Measurements from ENCODE around the gene ARHGEF7. TPM values are rescaled to one million over a fixed set of nuclear protein-coding genes. Genes with fewer than 3 reads are reported as not detected.

ARHGEF7 gene
- total RNA-seq, 1 donor from 2014 or later: 73.7 TPM

GRCh38 chr13:111317571-111318345 is 202.6 kb downstream of the ARHGEF7 start:
- no peaks in the 10 kb centered on the region for H3K36me3 Mint-ChIP-seq (ENCODE audit: low read depth)
- intact Hi-C loops (cut with micrococcal nuclease): no loop called here

GRCh38 chr13:111318386-111318785 is 203.3 kb downstream of the ARHGEF7 start:
- no peak overlapping the region for H3K4me3 Mint-ChIP-seq
- peaks cover 3% of the 10 kb centered on the region for H3K27me3 Mint-ChIP-seq (ENCODE audit: insufficient read depth)
- H3K9me3 Mint-ChIP-seq: no peaks in the 10 kb centered on the region
- no peaks in the 10 kb centered on the region for H3K36me3 Mint-ChIP-seq (ENCODE audit: low read depth)
- no peaks in the 10 kb centered on the region for H3K4me1 Mint-ChIP-seq (ENCODE audit: low read depth)
- no peak overlapping the region for H3K27ac Mint-ChIP-seq
- no peak for DNase-seq (ENCODE audit: low spot score)
- intact Hi-C loops (cut with micrococcal nuclease): no loop called here

More at GRCh38 chr13:111317571-111318345, 202.6 kb downstream of the ARHGEF7 start:
- Mint-ChIP-seq H3K9me3 (no peaks in the 10 kb centered on the region), H3K4me3 (no peak overlapping the region), H3K4me1 (ENCODE audit: low read depth) (no peaks in the 10 kb centered on the region), H3K27me3 (ENCODE audit: insufficient read depth) (no peaks in the 10 kb centered on the region), H3K27ac (no peak overlapping the region)
- DNase-seq (ENCODE audit: low spot score): no peak

GRCh38 chr13:111319521-111319920 is 204.4 kb downstream of the ARHGEF7 start:
- intact Hi-C loops (cut with micrococcal nuclease): no loop called here
- no peak for DNase-seq (ENCODE audit: low spot score)
- Mint-ChIP-seq H3K4me3 (no peak overlapping the region), H3K36me3 (ENCODE audit: low read depth) (no peaks in the 10 kb centered on the region), H3K9me3 (no peaks in the 10 kb centered on the region), H3K27me3 (ENCODE audit: insufficient read depth) (peaks cover 3% of the 10 kb centered on the region), H3K4me1 (ENCODE audit: low read depth) (no peaks in the 10 kb centered on the region), H3K27ac (no peak overlapping the region)

- DNase-seq (ENCODE audit: low spot score): no peak
Measured at GRCh38 chr13:111319998-111320911, 205.1 kb downstream of the ARHGEF7 start, which contains the start of gene TEX29. Gene TEX29 (plus strand): TSS chr13:111320642. CDS start chr13:111320891, 249 bp downstream.

GRCh38 chr13:111322001-111322915 is 207.1 kb downstream of the ARHGEF7 start:
- Mint-ChIP-seq H3K4me3 (no peak overlapping the region), H3K27ac (no peak overlapping the region), H3K27me3 (ENCODE audit: insufficient read depth) (peaks cover 3% of the 10 kb centered on the region), H3K9me3 (no peaks in the 10 kb centered on the region), H3K36me3 (ENCODE audit: low read depth) (no peaks in the 10 kb centered on the region), H3K4me1 (ENCODE audit: low read depth) (no peaks in the 10 kb centered on the region)
- intact Hi-C loops (cut with micrococcal nuclease): no loop called here
- DNase-seq (ENCODE audit: low spot score): no peak

More at GRCh38 chr13:111319998-111320911, 205.1 kb downstream of the ARHGEF7 start, which contains the start of gene TEX29:
- no peaks in the 10 kb centered on the region for H3K36me3 Mint-ChIP-seq (ENCODE audit: low read depth)
- no peaks in the 10 kb centered on the region for H3K9me3 Mint-ChIP-seq
- peaks cover 3% of the 10 kb centered on the region for H3K27me3 Mint-ChIP-seq (ENCODE audit: insufficient read depth)
- intact Hi-C loops (cut with micrococcal nuclease): no loop called here
- H3K4me3 Mint-ChIP-seq: no peak within 1 kb of the TSS
- no peak within 1 kb of the TSS for H3K27ac Mint-ChIP-seq
- no peaks in the 10 kb centered on the region for H3K4me1 Mint-ChIP-seq (ENCODE audit: low read depth)

- Mint-ChIP-seq H3K4me3 (no peak overlapping the region), H3K27ac (no peak overlapping the region), H3K4me1 (ENCODE audit: low read depth) (no peaks in the 10 kb centered on the region), H3K36me3 (ENCODE audit: low read depth) (no peaks in the 10 kb centered on the region), H3K9me3 (no peaks in the 10 kb centered on the region), H3K27me3 (ENCODE audit: insufficient read depth) (peaks cover 3% of the 10 kb centered on the region)
- DNase-seq (ENCODE audit: low spot score): no peak
- intact Hi-C loops (cut with micrococcal nuclease): no loop called here
Measured at GRCh38 chr13:111322916-111323331, 207.8 kb downstream of the ARHGEF7 start.

- Mint-ChIP-seq H3K27ac (no peak overlapping the region), H3K4me1 (ENCODE audit: low read depth) (no peaks in the 10 kb centered on the region), H3K36me3 (ENCODE audit: low read depth) (no peaks in the 10 kb centered on the region), H3K9me3 (no peaks in the 10 kb centered on the region), H3K27me3 (ENCODE audit: insufficient read depth) (peaks cover 3% of the 10 kb centered on the region), H3K4me3 (peak overlapping the region; percentile 32)
- intact Hi-C loops (cut with micrococcal nuclease): no loop called here
- no peak for DNase-seq (ENCODE audit: low spot score)
Measured at GRCh38 chr13:111323549-111323948, 208.4 kb downstream of the ARHGEF7 start.

- no peaks in the 10 kb centered on the region for H3K4me1 Mint-ChIP-seq (ENCODE audit: low read depth)
- H3K36me3 Mint-ChIP-seq (ENCODE audit: low read depth): no peaks in the 10 kb centered on the region
- peak overlapping the region; percentile 32 for H3K4me3 Mint-ChIP-seq
- intact Hi-C loops (cut with micrococcal nuclease): no loop called here
- no peaks in the 10 kb centered on the region for H3K9me3 Mint-ChIP-seq
- DNase-seq (ENCODE audit: low spot score): no peak
- H3K27me3 Mint-ChIP-seq (ENCODE audit: insufficient read depth): peaks cover 3% of the 10 kb centered on the region
- H3K27ac Mint-ChIP-seq: no peak overlapping the region
Measured at GRCh38 chr13:111323950-111324651, 209.0 kb downstream of the ARHGEF7 start.

GRCh38 chr13:111324736-111325135 is 209.6 kb downstream of the ARHGEF7 start:
- H3K27ac Mint-ChIP-seq: no peak overlapping the region
- H3K4me1 Mint-ChIP-seq (ENCODE audit: low read depth): no peaks in the 10 kb centered on the region
- peaks cover 3% of the 10 kb centered on the region for H3K27me3 Mint-ChIP-seq (ENCODE audit: insufficient read depth)
- no peak overlapping the region for H3K4me3 Mint-ChIP-seq
- DNase-seq (ENCODE audit: low spot score): no peak
- intact Hi-C loops (cut with micrococcal nuclease): no loop called here
- no peaks in the 10 kb centered on the region for H3K36me3 Mint-ChIP-seq (ENCODE audit: low read depth)
- H3K9me3 Mint-ChIP-seq: no peaks in the 10 kb centered on the region

GRCh38 chr13:111325146-111325890 is 210.2 kb downstream of the ARHGEF7 start:
- no peaks in the 10 kb centered on the region for H3K4me1 Mint-ChIP-seq (ENCODE audit: low read depth)
- no peak overlapping the region for H3K27ac Mint-ChIP-seq
- intact Hi-C loops (cut with micrococcal nuclease): no loop called here
- H3K9me3 Mint-ChIP-seq: no peaks in the 10 kb centered on the region
- DNase-seq (ENCODE audit: low spot score): no peak
- peaks cover 3% of the 10 kb centered on the region for H3K27me3 Mint-ChIP-seq (ENCODE audit: insufficient read depth)
- H3K36me3 Mint-ChIP-seq (ENCODE audit: low read depth): no peaks in the 10 kb centered on the region
- H3K4me3 Mint-ChIP-seq: no peak overlapping the region

- no peaks in the 10 kb centered on the region for H3K36me3 Mint-ChIP-seq (ENCODE audit: low read depth)
- H3K4me3 Mint-ChIP-seq: no peak overlapping the region
- no peak for DNase-seq (ENCODE audit: low spot score)
- no peak overlapping the region for H3K27ac Mint-ChIP-seq
- intact Hi-C loops (cut with micrococcal nuclease): no loop called here
- no peaks in the 10 kb centered on the region for H3K9me3 Mint-ChIP-seq
- no peaks in the 10 kb centered on the region for H3K4me1 Mint-ChIP-seq (ENCODE audit: low read depth)
- peaks cover 3% of the 10 kb centered on the region for H3K27me3 Mint-ChIP-seq (ENCODE audit: insufficient read depth)
Measured at GRCh38 chr13:111325941-111326620, 211.0 kb downstream of the ARHGEF7 start.

Measured in activated T-helper 1 cell treated with anti-CD3 and anti-CD28 coated beads, Interleukin-12 subunit alpha, Interleukin-12 subunit beta, Interleukin-2, Interleukin-4 antibody, amounts not matched to agents 30 ng/mL and 10 ng/mL and 1 ng/mL, durations not matched to agents 14 hours and 24 hours and 36 hours (primary cell).